Uterus (tissue), 2 donors: Measurements from ENCODE around the gene FCRL4.

Experiments used
- POLR2A ChIP-seq, 2 donors: fragments of 450-650 bp; IDR thresholded peaks; one replicate each; pipeline ENCODE4 v1.6.1; 2016; ENCODE audit warnings: antibody characterized with exemption in 2 of 2, mild to moderate bottlenecking in 1 of 2, moderate library complexity in 1 of 2
- TF ChIP-seq, protein P1 (sequence below), 4 experiments: fragments of 200-600 bp in 2 of 4; fragments of 450-650 bp in 2 of 4; sonication (generic) in 2 of 4; IDR thresholded peaks; one replicate each; pipeline ENCODE4 v1.5.1; 2016 to 2019; ENCODE audit warnings: antibody characterized with exemption in 4 of 4, mild to moderate bottlenecking in 2 of 4, moderate library complexity in 1 of 4

DNA sequence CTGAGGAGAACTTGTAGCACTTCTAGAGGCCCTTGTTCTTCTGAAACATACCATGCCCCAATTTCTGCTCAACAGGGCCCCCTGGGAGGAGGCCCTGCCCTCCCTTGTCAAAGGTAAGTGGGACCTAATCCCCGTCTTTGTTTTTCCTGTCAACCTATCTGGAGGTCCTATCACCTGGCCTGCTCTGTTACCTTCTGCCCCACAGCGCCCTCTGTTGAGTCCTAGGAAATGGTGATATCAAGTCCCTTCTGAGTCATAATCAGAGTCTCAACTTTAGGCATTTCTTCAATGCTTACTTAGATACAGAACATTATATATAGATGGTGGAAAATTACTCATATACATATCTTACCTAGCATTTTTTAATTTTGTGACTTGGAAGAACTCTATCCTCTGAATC, 28.2 kb upstream of the FCRL4 start:
- TF ChIP-seq, protein P1, sequence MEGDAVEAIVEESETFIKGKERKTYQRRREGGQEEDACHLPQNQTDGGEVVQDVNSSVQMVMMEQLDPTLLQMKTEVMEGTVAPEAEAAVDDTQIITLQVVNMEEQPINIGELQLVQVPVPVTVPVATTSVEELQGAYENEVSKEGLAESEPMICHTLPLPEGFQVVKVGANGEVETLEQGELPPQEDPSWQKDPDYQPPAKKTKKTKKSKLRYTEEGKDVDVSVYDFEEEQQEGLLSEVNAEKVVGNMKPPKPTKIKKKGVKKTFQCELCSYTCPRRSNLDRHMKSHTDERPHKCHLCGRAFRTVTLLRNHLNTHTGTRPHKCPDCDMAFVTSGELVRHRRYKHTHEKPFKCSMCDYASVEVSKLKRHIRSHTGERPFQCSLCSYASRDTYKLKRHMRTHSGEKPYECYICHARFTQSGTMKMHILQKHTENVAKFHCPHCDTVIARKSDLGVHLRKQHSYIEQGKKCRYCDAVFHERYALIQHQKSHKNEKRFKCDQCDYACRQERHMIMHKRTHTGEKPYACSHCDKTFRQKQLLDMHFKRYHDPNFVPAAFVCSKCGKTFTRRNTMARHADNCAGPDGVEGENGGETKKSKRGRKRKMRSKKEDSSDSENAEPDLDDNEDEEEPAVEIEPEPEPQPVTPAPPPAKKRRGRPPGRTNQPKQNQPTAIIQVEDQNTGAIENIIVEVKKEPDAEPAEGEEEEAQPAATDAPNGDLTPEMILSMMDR (IDR thresholded peaks at IDR 0.05): no peak
- no peak for TF ChIP-seq POLR2A (IDR thresholded peaks at IDR 0.05)
